Right lobe of liver (tissue), 6 donors: Measurements from ENCODE around the gene ADGRD1. TPM values are rescaled to one million over a fixed set of nuclear protein-coding genes. Genes with fewer than 3 reads are reported as not detected.

ENCODE experiments used
- ATAC-seq, 4 donors: fragments of 200-7000 bp; cut with Tn5 transposase; one replicate each; pipeline ENCODE4 v1.9.1; 2020; ENCODE audit warnings: mild to moderate bottlenecking in 4 of 4, moderate library complexity in 4 of 4
- DNase-seq, 3 donors: peaks; one replicate each; pipeline ENCODE4 v3.0.0-alpha.2; 2020
- H3K27ac ChIP-seq, 3 donors: fragments of 200-600 bp; one replicate each; pipeline ENCODE4 v1.8.0; 2022
- H3K27me3 ChIP-seq, 2 donors: fragments of 200-600 bp; one replicate each; pipeline ENCODE4 v1.8.0; 2022
- H3K36me3 ChIP-seq, 4 donors: fragments of 200-600 bp; sonication (generic) in 1 of 4; one replicate each; pipeline versions ENCODE4 v1.5.1 to v1.8.0; 2017 to 2022; ENCODE audit warnings: control low read depth in 1 of 4
- H3K4me1 ChIP-seq, 4 donors: fragments of 200-600 bp; sonication (generic) in 1 of 4; one replicate each; pipeline versions ENCODE4 v1.5.1 to v1.8.0; 2017 to 2022; ENCODE audit warnings: control low read depth in 1 of 4
- H3K4me3 ChIP-seq, 3 donors: fragments of 200-600 bp; one replicate each; pipeline ENCODE4 v1.8.0; 2022
- H3K9me3 ChIP-seq, 4 donors: fragments of 200-600 bp; sonication (generic) in 1 of 4; one replicate each; pipeline versions ENCODE4 v1.5.1 to v1.8.0; 2017 to 2022; ENCODE audit warnings: control low read depth in 1 of 4
- CTCF ChIP-seq, 4 donors: fragments of 200-600 bp in 3 of 4; fragments of 450-650 bp in 1 of 4; IDR thresholded peaks; one replicate each; pipeline versions ENCODE4 v1.5.1 to v1.8.0; 2016 to 2022; ENCODE audit warnings: antibody characterized with exemption in 4 of 4, mild to moderate bottlenecking in 2 of 4
- POLR2A ChIP-seq: fragments of 450-650 bp; IDR thresholded peaks from one replicate; pipeline ENCODE4 v1.6.1; 2017; ENCODE audit warnings: antibody characterized with exemption, mild to moderate bottlenecking
- WGBS: methylation state at CpG from one replicate; pipeline ENCODE4 v1.1.6; 2018; ENCODE audit warnings: low coverage, low lambda C conversion rate; ENCODE audit not compliant: insufficient coverage; ENCODE audit errors: missing lambda C conversion rate; 5-methylcytosine and 5-hydroxymethylcytosine counted together
- intact Hi-C, 2 donors: fragments of 100-400 bp; cut with DNase I; formaldehyde crosslinking; loops; one replicate each; pipeline versions ENCODE4 v1.11.2 to v1.14.1; 2022
- total RNA-seq, 6 experiments: library from RNA; depleted of rRNA in 2 of 6; stranded (reverse); fragments of >200 nt in 2 of 6; fragmentation: NEBNext Ultra II Directional in 3 of 6; extraction: Animal tissue kit (Norgen Biotek cat#: 25700) in 3 of 6; gene quantifications; one replicate each; pipeline versions ENCODE4 v1.1.0 to v1.2.4, GENCODE V29; 2016 to 2023
- donor health status: DM: no; HTN: yes; CAD: no.
- donor health status: DM: no; HTN: no; CAD: no.
- donor health status: DM: no; HTN: no; CAD: no.
- donor health status: DM: no; HTN: yes; CAD: no.
- donor health status: DM: no; HTN: yes; CAD: no.

ADGRD1 gene
- total RNA-seq, 6 experiments from 2014 or later: 4.7 to 17.0 (median 10.9) TPM

DNA sequence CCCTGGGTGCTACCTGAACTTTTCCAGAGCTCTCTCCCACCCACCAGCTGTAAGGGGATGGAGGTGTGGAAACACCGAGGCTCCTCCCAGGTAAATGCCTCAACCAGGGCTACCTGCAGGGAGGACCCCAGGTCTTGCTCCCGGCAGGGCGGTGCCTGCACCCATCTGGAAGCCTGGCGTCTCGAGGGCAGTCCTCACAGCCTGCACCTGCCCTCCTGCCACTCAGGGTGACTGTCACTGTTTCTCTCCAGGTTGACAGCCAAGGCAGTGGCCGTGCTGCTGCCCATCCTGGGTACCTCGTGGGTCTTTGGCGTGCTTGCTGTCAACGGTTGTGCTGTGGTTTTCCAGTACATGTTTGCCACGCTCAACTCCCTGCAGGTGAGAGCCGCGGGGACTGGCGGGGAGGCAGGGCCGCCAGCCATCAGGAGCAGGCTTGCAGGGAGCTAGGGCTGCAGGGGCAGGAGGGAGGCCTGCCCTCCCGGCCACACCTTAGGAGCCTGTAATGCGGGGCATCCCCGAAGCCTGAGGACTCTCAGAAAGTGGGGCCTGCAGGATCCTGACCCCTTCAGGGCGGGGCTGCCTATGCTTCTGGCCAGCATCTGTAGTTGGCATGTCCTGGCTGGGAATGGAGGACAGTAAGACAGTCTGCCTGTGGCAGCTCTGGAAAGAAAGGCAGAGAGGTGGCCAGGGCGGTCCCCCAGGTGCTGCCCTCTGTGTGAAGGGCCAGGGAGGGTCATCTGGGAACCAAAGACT is 182.3 kb downstream of the ADGRD1 start:
- DNase-seq (peak in 1 of 3 donors; percentile 33), ATAC-seq (no peak)
- H3K9me3 ChIP-seq: no peaks in the 10 kb centered on the region
- WGBS: 94% methylated on average over 5 of the region's 19 CpGs
- intact Hi-C loops: no loop called here
- H3K4me3 ChIP-seq: no peak overlapping the region
- H3K27ac ChIP-seq: no peak overlapping the region
- no peaks in the 10 kb centered on the region for H3K36me3 ChIP-seq
- H3K4me1 ChIP-seq: no peaks in the 10 kb centered on the region
- H3K27me3 ChIP-seq: no peaks in the 10 kb centered on the region
- TF ChIP-seq CTCF (IDR thresholded peaks at IDR 0.05): no peak
- TF ChIP-seq POLR2A: no peak

- DNase-seq (peak in 1 of 3 donors; percentile 32), ATAC-seq (no peak)
- H3K4me3 ChIP-seq: no peak overlapping the region
- TF ChIP-seq CTCF (IDR thresholded peaks at IDR 0.05): no peak
- TF ChIP-seq POLR2A: no peak
- intact Hi-C loops: no loop called here
- H3K4me1 ChIP-seq: no peaks in the 10 kb centered on the region
- H3K27me3 ChIP-seq: no peaks in the 10 kb centered on the region
- WGBS: 75% methylated on average over 2 of the region's 13 CpGs
- H3K27ac ChIP-seq: no peak overlapping the region
- H3K9me3 ChIP-seq: no peaks in the 10 kb centered on the region
- no peaks in the 10 kb centered on the region for H3K36me3 ChIP-seq
Measured at GRCh38 chr12:131136539-131136872, 182.8 kb downstream of the ADGRD1 start.

DNA sequence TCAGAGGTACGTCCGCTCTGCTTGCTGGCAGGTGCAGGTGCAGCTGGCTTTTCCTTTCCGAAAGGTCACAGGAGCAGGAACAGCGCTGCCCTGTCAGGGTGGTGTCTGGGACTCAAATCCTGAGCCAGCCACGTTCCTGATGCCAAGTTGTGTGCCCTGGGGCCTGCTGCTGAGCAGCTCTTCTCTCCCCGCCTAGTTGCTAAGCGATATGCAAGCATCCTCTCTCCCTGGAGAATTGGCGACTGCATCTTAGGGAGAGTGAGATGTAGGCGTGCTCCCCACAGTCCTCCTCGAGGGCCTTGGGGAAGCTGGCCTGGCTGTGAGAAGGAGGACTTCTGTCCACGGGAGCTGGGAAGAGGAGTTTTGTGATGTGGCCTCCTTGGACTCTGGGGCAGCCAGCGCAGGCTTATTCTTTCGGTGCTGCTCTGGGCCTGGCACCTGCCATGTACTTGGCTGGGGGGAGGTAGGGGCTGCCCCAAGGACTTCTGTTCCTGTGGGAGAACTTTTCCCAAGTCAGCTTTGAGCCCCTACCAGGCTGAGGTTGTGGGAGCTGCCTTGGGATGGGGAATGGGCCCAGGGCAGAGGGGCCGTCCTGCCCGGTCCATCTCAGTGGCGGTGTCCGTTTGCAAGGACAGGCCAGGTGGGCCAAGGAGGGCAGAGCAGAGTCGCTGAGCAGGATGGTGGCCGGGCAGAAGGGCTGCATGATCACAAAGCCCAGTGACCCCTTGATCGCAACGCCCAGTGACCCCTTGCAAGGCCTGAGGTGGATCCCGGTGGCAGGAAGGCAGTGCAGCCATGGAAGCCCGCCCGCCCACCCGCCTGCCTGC is 183.5 kb downstream of the ADGRD1 start:
- WGBS: 83% methylated on average over 6 of the region's 25 CpGs
- intact Hi-C loops: no loop called here
- TF ChIP-seq POLR2A (no peak), CTCF (IDR thresholded peaks at IDR 0.05) (no peak)
- Histone ChIP-seq H3K27ac (no peak overlapping the region), H3K4me3 (no peak overlapping the region), H3K9me3 (no peaks in the 10 kb centered on the region), H3K27me3 (no peaks in the 10 kb centered on the region), H3K4me1 (no peaks in the 10 kb centered on the region), H3K36me3 (no peaks in the 10 kb centered on the region)
- DNase-seq (peak in 1 of 3 donors; percentile 42), ATAC-seq (no peak)

DNA sequence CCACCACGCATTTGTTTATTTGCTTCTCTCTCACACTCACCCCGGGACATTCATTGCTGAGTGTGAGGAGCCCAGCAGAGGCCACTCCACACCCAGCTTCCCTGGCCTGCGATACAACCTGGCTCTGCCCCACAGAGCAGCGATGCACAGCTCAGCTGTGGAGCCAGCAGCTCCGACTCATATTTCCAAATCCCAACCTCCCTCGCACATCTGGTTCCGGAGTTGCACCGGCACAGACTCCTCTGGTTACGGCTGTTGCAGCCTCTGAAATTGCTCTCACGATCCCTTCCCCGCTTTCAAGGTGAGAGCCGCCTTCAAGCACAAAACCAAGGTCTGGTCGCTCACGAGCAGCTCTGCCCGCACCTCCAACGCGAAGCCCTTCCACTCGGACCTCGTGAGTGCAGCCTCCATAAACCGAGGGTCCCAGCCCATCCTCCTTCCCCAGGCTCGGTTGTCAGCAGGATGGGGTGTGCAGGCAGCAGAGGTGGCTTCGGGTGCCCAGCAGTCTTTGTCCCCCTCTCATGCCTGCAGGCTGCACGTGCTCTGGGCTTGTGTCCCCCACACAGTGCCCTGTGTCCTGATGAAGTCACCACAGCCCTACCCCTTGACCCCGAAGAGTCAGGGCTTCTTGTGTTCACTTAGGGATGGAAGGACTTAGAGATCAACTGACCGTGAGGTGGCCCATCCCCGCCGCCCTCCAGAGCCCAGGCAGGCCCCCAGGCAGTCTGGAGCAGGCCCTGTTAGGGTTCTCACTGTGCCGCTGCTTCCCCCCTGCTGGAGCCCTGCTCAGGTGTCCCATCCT is 184.3 kb downstream of the ADGRD1 start:
- no peak overlapping the region for H3K27ac ChIP-seq
- H3K4me3 ChIP-seq: no peak overlapping the region
- H3K27me3 ChIP-seq: no peaks in the 10 kb centered on the region
- 76% methylated on average over 8 of the region's 28 CpGs for WGBS
- H3K4me1 ChIP-seq: no peaks in the 10 kb centered on the region
- no peaks in the 10 kb centered on the region for H3K36me3 ChIP-seq
- TF ChIP-seq POLR2A (no peak), CTCF (IDR thresholded peaks at IDR 0.05) (no peak)
- intact Hi-C loops: no loop called here
- no peaks in the 10 kb centered on the region for H3K9me3 ChIP-seq
- peak in 1 of 3 donors; percentile 20 for DNase-seq
- ATAC-seq: no peak
